ENCODE results near the gene MCCC1. TPM values are rescaled to one million over a fixed set of nuclear protein-coding genes. Genes with fewer than 3 reads are reported as not detected.
"Not testable (repeated sequence)": the region's sequence is repeated elsewhere in the genome, so short reads cannot be mapped to it uniquely, and the experiment has no call there.

The MCCC1 gene
- total RNA-seq, 1 experiment from 2014 or later, result 19.8 TPM

DNA sequence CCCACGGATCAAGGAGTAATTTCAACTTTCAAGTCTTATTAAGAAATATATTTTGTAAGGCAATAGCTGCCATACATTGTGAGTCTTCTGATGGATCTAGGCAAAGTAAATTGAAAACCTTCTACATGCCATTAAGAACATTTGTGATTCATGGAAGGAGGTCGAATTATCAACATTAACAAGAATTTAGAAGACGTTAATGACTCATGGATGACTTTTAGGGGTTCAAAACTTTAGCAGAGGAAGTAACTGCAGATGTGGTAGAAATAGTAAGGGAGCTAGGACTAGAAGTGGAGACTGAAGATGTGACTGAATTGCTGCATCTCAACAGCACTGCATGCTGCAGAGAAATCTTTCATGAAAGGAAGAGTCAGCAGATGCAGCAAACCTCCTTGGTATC lies 70.9 kb downstream of the MCCC1 start:
- DNase-seq, result no peak
- Histone ChIP-seq H3K27me3 (no peaks in the 10 kb centered on the region), H3K36me3 (peaks cover 23% of the 10 kb centered on the region), H3K4me3 (no peak overlapping the region), H3K9me3 (peaks cover 11% of the 10 kb centered on the region)

DNA sequence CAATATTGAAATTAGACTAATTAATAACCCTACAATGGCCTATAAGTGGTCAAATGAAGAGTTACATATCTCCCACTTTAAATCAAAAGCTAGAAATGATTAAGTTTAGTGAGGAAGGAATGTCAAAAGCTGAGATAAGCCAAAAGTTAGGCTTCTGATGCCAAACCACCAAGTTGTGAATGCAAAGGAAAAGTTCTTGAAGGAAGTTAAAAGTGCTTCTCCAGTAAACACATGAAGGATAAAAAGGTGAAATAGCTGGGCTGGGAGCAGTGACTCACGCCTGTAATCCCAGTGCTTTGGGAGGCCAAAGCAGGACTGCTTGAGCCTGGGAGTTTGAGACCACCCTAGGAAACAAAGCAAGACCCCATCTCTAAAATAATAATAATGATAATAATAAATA lies 72.0 kb downstream of the MCCC1 start:
- Histone ChIP-seq H3K4me3 (no peak overlapping the region), H3K27me3 (no peaks in the 10 kb centered on the region), H3K9me3 (peaks cover 11% of the 10 kb centered on the region), H3K36me3 (peaks cover 18% of the 10 kb centered on the region)
- DNase-seq, result no peak

DNA sequence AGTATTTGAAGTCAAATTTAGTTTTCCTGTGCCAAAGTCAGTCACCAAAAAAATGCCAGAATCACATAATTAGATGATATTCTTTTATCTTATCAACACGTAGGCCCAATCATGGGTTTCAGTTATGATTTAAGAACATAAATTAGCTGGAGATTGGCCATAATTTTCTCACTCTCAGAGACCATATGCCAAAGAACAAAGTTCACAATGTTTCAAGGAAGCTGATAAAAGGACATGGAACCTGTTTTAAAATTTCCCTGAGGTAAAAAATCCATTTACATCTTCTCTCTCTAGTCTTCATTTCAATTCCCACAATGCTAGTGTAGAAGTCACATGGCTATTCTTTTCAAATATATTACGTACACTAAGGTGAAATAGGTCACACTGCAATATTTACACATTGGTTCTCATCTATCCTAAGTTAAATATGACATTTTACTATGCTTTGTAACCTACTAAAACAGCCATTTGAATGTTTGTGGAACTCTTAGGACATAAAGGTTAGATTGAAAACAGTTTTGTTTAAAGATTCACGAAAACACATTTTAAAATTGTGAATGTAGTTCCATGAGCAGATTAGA lies 76.3 kb downstream of the MCCC1 start:
- H3K4me3 ChIP-seq, result no peak overlapping the region
- H3K36me3 ChIP-seq, result peaks cover 5% of the 10 kb centered on the region
- H3K9me3 ChIP-seq, result peaks cover 3% of the 10 kb centered on the region
- DNase-seq, result no peak
- no peaks in the 10 kb centered on the region for H3K27me3 ChIP-seq

DNA sequence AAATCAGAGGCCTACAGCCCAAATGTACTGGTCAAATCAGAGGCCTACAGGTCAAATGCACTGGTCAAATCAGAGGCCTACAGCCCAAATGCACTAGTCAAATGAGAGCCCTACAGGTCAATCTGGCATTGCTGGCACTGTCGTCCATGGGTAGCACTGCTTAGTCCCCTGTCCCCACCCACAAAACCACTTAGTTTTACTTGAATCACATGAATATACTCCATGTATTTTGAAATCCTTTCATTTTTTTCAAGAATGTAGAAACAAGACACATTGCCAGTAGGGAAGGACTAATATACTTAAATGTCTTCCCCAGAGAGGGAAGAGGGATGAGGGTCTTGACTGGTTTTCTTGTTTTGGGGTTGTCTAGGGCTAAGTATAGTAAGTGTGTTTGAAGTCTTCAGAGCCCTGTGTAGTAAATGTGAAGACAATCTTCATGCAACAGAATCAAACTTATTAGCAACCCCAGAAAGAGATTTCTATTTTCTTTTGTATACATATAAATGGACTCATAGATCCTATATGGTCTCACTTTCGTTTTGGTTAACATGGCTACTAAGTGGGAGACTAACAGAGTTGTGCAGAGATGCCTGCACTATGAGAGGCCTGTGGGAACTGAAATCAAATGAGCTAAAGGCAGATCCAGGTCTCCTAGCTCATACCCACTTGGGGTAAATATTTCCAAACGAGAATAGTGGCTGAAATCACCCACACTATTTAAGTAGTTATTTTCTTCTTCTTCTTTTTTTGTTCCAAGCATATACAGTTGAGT lies 80.7 kb downstream of the MCCC1 start:
- no peak overlapping the region for H3K4me3 ChIP-seq
- H3K36me3 ChIP-seq, result peaks cover 5% of the 10 kb centered on the region; the same call in 1 of the 2 replicates
- H3K27me3 ChIP-seq, result no peaks in the 10 kb centered on the region
- no peak for DNase-seq
- no peaks in the 10 kb centered on the region for H3K9me3 ChIP-seq

DNA sequence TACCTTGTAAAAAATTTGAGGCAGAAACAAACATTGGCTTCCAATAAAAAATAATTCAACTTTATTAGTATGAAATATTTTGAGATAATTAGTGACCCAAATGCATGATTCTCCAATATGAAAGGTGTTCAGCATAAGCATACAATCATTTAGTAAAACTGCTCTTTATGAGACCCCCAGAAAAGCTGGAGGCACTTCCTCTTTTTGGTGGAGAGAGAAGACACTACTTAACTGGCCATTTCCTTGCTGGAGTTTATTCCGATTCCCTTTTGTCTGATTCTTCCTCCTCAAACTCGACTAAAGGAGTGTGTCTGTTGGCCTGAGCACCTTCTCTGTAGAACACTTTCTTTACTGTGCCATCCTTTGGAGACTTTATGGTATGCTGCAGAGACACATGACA lies 84.1 kb downstream of the MCCC1 start:
- Histone ChIP-seq H3K36me3 (peaks cover 5% of the 10 kb centered on the region; the same call in 1 of the 2 replicates), H3K4me3 (no peak overlapping the region)
- DNase-seq, result no peak

DNA sequence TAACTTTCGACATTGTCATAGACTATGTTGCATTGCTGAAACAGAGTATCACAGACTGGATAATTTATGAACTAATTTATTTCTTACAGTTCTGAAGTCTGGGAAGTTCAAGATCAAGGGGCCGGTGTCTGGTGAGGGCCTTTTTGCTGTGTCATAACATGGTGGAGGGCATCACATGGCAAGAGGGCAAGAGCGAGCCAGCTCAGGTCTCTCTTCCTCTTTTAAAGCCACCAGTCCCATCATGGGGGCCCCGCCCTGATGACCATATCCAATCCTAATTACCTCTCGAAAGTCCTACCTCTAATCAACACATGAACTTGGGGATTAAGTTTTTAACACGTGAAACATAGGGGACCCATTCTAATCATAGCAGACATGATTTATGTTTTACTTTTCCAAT lies 85.4 kb downstream of the MCCC1 start:
- Histone ChIP-seq H3K9me3 (no peaks in the 10 kb centered on the region), H3K4me3 (no peak overlapping the region), H3K27me3 (no peaks in the 10 kb centered on the region), H3K36me3 (peaks cover 5% of the 10 kb centered on the region; the same call in 1 of the 2 replicates)
- no peak for DNase-seq

More for the DNA sequence above, 84.1 kb downstream of the MCCC1 start:
- H3K27me3 ChIP-seq, result no peaks in the 10 kb centered on the region
- no peaks in the 10 kb centered on the region for H3K9me3 ChIP-seq

DNA sequence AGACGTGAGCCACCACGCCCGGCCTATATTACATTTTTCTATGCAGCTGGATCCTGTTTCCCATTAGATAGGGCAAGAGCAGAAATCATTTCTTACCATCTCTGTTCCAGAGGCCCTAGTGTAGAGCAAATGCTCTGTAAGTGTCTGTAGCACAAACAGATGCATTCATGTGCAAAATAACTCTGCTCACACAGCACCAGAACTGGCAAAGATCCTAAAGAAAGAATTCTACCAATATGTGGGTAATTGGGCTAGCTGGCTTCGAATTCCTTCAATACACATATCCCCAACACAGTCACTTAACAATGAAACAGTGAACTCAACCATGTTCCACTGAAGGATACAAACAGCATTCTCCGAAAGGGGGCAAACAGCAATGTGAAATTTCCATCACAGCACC lies 86.2 kb downstream of the MCCC1 start:
- no peak for DNase-seq
- Histone ChIP-seq H3K27me3 (no peaks in the 10 kb centered on the region), H3K9me3 (no peaks in the 10 kb centered on the region), H3K4me3 (no peak overlapping the region), H3K36me3 (0 out of 2 replicates have a peak, but pooled peaks cover 5% of the 10 kb centered on the region)

DNA sequence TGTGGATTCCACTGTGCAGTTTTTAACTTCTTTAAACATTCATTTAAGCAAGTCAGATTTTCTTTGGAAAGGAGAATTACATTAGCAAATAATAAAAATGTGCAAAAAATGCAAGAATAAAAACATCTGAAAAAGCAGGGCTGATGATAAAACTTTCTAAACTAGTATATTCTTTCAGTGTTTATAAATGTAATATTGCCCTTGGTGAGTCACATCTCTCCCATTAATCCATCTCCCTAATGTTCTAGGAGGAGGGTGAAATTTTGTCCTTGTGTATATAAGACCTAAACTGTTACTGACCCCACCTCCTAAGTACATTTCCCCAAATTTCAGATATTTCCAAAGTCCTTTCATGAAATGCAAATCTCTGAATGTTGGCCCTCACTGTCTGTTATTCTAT lies 90.5 kb downstream of the MCCC1 start:
- DNase-seq, result no peak
- Histone ChIP-seq H3K9me3 (no peaks in the 10 kb centered on the region), H3K4me3 (no peak overlapping the region), H3K36me3 (no peaks in the 10 kb centered on the region), H3K27me3 (no peaks in the 10 kb centered on the region)

DNA sequence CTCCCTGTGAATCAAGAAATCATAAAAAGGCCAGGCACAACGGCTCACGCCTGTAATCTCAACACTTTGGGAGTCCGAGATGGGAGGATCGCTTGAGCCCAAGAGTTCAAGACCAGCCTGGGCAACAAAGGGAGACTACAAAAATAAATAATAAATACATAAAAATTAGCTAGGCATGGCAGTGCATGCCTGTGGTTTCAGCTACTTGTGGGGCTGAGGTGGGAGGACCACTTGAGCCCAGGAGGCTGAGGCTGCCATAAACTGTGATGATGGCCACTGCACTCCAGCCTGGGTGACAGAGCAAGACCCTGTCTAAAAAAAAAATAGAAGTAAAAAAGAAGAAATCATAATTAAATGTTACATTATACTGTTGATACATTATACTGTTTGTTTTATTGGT lies 91.0 kb downstream of the MCCC1 start:
- no peaks in the 10 kb centered on the region for H3K27me3 ChIP-seq
- H3K36me3 ChIP-seq, result no peaks in the 10 kb centered on the region
- no peak overlapping the region for H3K4me3 ChIP-seq
- DNase-seq, result no peak
- no peaks in the 10 kb centered on the region for H3K9me3 ChIP-seq

DNA sequence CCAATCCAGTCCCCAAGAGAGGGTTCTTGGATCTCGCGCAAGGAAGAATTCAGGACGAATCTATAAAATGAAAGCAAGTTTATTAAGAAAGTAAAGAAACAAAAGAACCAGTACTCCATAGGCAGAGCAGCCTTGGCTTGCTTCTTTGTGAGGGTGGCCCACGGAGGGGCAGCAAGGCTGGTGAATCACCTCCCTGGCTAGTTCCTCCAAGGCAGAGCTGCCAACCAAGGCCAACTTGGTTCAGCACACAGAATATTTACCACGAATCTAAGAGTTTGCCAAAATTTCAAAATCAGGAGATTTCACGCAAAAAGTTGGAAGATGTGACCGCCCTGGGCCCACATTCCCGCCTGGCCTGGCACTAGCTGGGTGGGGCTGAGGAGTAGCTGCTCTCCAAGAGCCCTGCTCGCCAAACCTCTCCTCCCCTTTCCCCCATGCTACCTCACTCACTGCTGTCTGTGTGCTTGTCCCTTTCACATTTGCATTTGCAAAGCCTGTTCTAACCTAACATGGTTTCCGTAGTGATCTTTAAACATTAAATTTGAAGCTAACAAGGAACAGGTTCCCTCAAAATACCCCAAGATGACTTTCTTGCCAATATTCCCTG lies 92.8 kb downstream of the MCCC1 start:
- DNase-seq, result peak; percentile 69
- H3K36me3 ChIP-seq, result no peaks in the 10 kb centered on the region
- H3K27me3 ChIP-seq, result no peaks in the 10 kb centered on the region
- no peak overlapping the region for H3K4me3 ChIP-seq
- no peaks in the 10 kb centered on the region for H3K9me3 ChIP-seq

DNA sequence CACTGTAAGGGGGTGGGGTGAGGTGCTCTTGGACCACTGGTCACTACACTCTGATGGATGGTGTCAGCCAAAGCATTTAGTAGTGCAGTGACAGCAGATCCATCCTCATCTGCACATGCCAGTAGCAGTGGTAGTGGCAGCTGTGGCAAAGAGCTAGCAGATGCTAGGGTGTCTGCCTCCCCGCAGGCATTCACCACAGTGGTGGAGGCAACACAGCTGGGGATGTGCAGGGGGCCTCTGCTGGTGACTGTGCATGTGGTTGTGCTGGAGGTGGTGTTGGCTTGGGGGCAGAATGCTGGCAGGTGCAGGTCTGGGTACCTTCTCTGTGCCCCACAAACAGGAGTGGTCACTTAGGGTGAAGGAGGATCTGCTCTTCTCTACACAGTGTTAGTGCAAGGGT lies 99.5 kb downstream of the MCCC1 start:
- no peaks in the 10 kb centered on the region for H3K27me3 ChIP-seq
- DNase-seq, result no peak

DNA sequence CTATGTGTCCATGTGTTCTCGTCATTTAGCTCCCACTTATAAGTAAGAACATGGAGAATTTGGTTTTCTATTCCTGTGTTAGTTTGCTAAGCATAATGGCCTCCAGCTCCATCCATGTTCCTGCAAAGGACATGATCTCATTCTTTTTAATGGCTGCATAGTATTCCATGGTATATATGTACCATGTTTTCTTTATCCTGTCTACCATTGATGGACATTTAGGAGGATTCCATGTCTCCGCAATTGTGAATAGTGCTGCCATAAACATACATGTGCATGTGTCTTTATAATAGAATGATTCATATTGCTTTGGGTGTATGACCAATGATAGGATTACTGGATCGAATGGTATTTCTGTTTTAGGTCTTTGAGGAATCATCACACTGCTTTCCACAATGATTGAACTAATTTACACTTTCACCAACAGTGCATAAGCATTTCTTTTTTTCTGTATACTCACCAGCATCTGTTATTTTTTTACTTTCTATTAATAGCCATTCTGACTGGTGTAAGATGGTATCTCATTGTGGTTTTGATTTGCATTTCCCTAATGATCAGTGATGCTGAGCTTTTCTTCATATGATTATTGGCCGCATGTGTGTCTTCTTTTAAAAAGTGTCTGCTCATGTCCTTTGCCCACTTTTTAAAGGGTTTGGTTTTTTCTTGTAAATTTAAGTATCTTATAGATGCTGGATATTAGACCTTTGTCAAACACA lies 105.7 kb downstream of the MCCC1 start:
- not testable (repeated sequence) for H3K36me3 ChIP-seq, DNase-seq, H3K9me3 ChIP-seq, H3K4me3 ChIP-seq, H3K27me3 ChIP-seq

More for the DNA sequence above, 99.5 kb downstream of the MCCC1 start:
- Histone ChIP-seq H3K4me3 (no peak overlapping the region), H3K36me3 (no peaks in the 10 kb centered on the region), H3K9me3 (no peaks in the 10 kb centered on the region)

DNA sequence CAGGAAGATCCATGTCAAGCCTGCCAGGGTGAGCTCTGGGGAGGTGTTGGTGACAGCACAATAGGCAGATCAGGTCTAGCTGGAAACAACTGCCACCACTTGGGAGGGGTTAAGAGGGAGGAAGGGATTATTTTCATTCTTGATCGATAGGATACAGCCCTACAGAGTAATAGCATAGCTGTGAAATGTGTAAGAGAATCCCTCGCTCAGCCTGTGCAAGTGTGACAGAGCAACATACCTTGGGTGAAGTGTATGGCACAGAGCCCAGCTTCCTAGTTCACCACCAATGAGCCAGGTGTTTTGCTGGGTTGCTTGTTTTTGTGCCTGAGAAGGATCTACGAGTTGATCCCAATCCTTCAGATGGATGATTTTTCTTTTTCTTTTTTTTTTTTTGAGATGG lies 109.7 kb downstream of the MCCC1 start:
- no peaks in the 10 kb centered on the region for H3K27me3 ChIP-seq
- peaks cover 3% of the 10 kb centered on the region; the same call in 1 of the 2 replicates for H3K9me3 ChIP-seq
- H3K4me3 ChIP-seq, result no peak overlapping the region
- no peaks in the 10 kb centered on the region for H3K36me3 ChIP-seq
- DNase-seq, result no peak

DNA sequence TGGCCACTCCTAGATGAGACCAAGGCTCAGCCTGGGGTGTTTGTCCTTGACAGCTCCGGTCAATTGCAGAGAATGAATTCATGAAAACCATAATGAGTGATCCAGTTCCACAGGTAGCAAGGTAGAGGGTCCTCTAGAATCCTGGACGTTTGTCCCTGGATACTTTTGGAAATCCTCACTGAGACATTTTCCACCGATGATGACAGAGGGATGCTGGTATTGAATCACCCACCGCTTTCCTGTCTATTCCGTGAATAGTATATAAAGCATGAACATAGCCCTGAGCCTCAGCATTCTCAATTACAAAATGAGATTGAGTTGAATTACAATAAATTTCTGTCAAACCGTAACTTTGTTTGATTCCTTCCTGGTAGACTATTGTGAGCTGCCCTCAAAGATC lies 113.3 kb downstream of the MCCC1 start:
- no peaks in the 10 kb centered on the region for H3K9me3 ChIP-seq
- H3K4me3 ChIP-seq, result no peak overlapping the region
- no peaks in the 10 kb centered on the region for H3K36me3 ChIP-seq
- DNase-seq, result no peak
- no peaks in the 10 kb centered on the region for H3K27me3 ChIP-seq

DNA sequence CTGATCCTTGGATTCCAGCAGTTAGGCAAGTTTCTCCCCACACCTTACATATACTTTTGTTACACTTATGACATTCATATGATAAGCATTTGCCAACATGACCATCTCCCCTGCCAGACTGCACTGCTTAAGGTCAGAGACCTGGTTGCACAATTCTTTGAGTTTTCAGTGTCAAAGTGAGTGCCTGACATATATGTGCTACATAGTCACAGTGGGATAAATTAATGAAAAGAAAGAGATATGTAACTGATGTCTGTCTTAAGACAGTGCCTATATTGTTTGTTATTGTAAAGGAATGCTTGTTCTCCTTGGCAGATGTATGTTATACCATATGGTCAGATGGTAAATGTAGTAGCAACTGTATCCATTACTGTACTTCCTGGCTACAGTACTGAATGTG lies 115.4 kb downstream of the MCCC1 start:
- DNase-seq, result peak; percentile 11
- H3K27me3 ChIP-seq, result no peaks in the 10 kb centered on the region
- no peak overlapping the region for H3K4me3 ChIP-seq
- H3K36me3 ChIP-seq, result no peaks in the 10 kb centered on the region
- no peaks in the 10 kb centered on the region for H3K9me3 ChIP-seq

DNA sequence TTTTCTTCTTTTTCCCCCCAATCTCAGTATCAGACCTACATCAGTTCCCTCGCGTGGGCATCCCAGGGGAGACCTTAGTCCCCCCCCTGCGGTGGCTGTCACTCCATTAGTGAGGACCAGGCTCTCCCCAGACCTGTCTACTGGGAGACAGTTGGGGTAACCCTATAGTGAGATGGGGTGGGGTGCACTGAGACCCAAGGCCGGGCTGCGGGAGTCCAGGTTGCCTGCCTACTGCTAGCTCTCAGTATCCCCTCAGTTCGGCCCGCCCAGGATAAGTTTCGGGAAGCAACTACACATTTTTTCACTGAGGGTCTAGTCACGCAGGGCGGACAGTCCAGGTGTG lies 118.3 kb downstream of the MCCC1 start:
- no peak for DNase-seq
- H3K4me3 ChIP-seq, result peak overlapping the region; percentile 91
- no peaks in the 10 kb centered on the region for H3K36me3 ChIP-seq
- no peaks in the 10 kb centered on the region for H3K9me3 ChIP-seq
- H3K27me3 ChIP-seq, result no peaks in the 10 kb centered on the region
